K562 (cell line): ENCODE measurements around the gene PTCD3. TPM values are rescaled to one million over a fixed set of nuclear protein-coding genes. Genes with fewer than 3 reads are reported as not detected.
A peak's percentile ranks its signal among the peaks of the same experiment; 100 is the strongest.

Experiments used
- ATF1 ChIP-seq, 2 experiments: fragments of 450-650 bp in 1 of 2; IDR thresholded peaks; 2 replicates each; pipeline ENCODE4 v1.6.1; 2016; ENCODE audit warnings: missing compliant biosample characterization in 1 of 2, missing genetic modification characterization in 1 of 2
- CTCF ChIP-seq, 3 experiments: IDR thresholded peaks in 2 of 3; conservative IDR thresholded peaks in 1 of 3; 2 replicates each; pipeline ENCODE4 v1.5.1; 2011 to 2012; ENCODE audit warnings: low read length in 3 of 3, mild to moderate bottlenecking in 3 of 3, control low read depth in 2 of 3, improper control_type of control experiment in 1 of 3, inconsistent platforms in 1 of 3, low read depth in 1 of 3, mixed read lengths in 1 of 3, moderate library complexity in 1 of 3; ENCODE audit not compliant: insufficient read depth in 2 of 3
- E2F8 ChIP-seq: fragments of 450-650 bp; IDR thresholded peaks from 2 replicates; pipeline ENCODE4 v1.7.1; 2018; ENCODE audit warnings: mild to moderate bottlenecking, low read depth; ENCODE audit not compliant: partially characterized antibody
- FOS ChIP-seq: IDR thresholded peaks from 3 replicates; pipeline ENCODE4 v1.6.1; 2011; ENCODE audit not compliant: insufficient read length; ENCODE audit errors: extremely low read depth
- FOXO4 ChIP-seq: fragments of 450-650 bp; formaldehyde crosslinking; IDR thresholded peaks from 2 replicates; pipeline ENCODE4 v1.4.0; 2020; ENCODE audit warnings: mild to moderate bottlenecking, moderate library complexity
- HDAC6 ChIP-seq: IDR thresholded peaks from 2 replicates; pipeline ENCODE4 v1.6.1; 2012; ENCODE audit warnings: low read depth, mild to moderate bottlenecking, control low read depth, inconsistent platforms, low read length, moderate library complexity
- MYC ChIP-seq, 2 experiments: fragments of 250-450 bp in 1 of 2; sonication (Bioruptor Pico) in 1 of 2; IDR thresholded peaks; 2 replicates each; pipeline versions ENCODE4 v1.5.1 to v1.6.1; 2012 to 2021; ENCODE audit warnings: low read depth in 2 of 2, borderline replicate concordance in 1 of 2, improper control_type of control experiment in 1 of 2, low read length in 1 of 2, mild to moderate bottlenecking in 1 of 2, moderate library complexity in 1 of 2
- NONO ChIP-seq, 2 experiments: fragments of 200-400 bp in 1 of 2; fragments of 450-650 bp in 1 of 2; formaldehyde crosslinking in 1 of 2; IDR thresholded peaks; 2 replicates each; pipeline ENCODE4 v1.6.1; 2017; ENCODE audit warnings: low read depth in 2 of 2, mild to moderate bottlenecking in 2 of 2, moderate library complexity in 2 of 2, low read length in 1 of 2
- POLR2A ChIP-seq: fragments of 450-650 bp; conservative IDR thresholded peaks from 2 replicates; pipeline ENCODE4 v1.6.1; 2016
- POLR2H ChIP-seq: IDR thresholded peaks from 2 replicates; pipeline ENCODE4 v1.6.1; 2016; ENCODE audit warnings: missing genetic modification characterization, low read depth, mild to moderate bottlenecking, control low read depth, missing compliant biosample characterization, moderate library complexity
- SRF ChIP-seq, 2 experiments: fragments of 250-450, 450-650 bp in 1 of 2; sonication (Bioruptor Pico) in 1 of 2; sonication (generic) in 1 of 2; formaldehyde crosslinking; IDR thresholded peaks; 2 replicates each; pipeline versions ENCODE4 v1.5.0 to v1.5.1; 2020 to 2022; ENCODE audit warnings: mild to moderate bottlenecking in 1 of 2, missing genetic modification reagents in 1 of 2
- TEAD1 ChIP-seq, 2 experiments: fragments of 450-650 bp in 1 of 2; sonication (generic) in 1 of 2; formaldehyde crosslinking; IDR thresholded peaks; 2 replicates each; pipeline versions ENCODE4 v1.4.0 to v1.8.0; 2020 to 2022; ENCODE audit warnings: mild to moderate bottlenecking in 2 of 2, missing genetic modification reagents in 1 of 2
- ZNF197 ChIP-seq: fragments of 200-800 bp; sonication (Bioruptor generic); IDR thresholded peaks from 2 replicates; pipeline ENCODE4 v1.6.1; 2016; ENCODE audit warnings: low read depth, missing genetic modification characterization, missing compliant biosample characterization
- polyA plus RNA-seq, 8 experiments: library from polyadenylated mRNA; depleted of rRNA in 4 of 8; stranded (reverse) in 5 of 8; unstranded in 3 of 8; fragments of >200 nt; fragmentation: Nextera tagmentation in 2 of 8; fragmentation: Illumina TruSeq in 1 of 8; extraction: Ambion mirVana in 2 of 8; extraction: Trizol in 1 of 8; gene quantifications; 2 replicates each; pipeline versions ENCODE4 v1.2.1 to v1.2.3, GENCODE V29; 2011 to 2014; ENCODE audit warnings: inconsistent platforms in 1 of 8, missing spikeins in 1 of 8
- total RNA-seq, 7 experiments: library from RNA; depleted of rRNA in 6 of 7; stranded (reverse); fragments of >200 nt in 6 of 7; fragmentation: Illumina TruSeq in 2 of 7; extraction: Trizol in 2 of 7; gene quantifications; 2 replicates each; pipeline versions ENCODE4 v1.2.1 to v1.2.3, GENCODE V29; 2011 to 2021; ENCODE audit warnings: low replicate concordance in 1 of 7

The PTCD3 gene
- total and polyA plus RNA-seq, 9 of the 15 experiments (the other 6 are each of a cell fraction or from before 2014, with no cell fraction given): 65.2 to 241 (median 172) TPM

GRCh38 chr2:86105969-86106945 is at the start of gene PTCD3 (continued):
- TF ChIP-seq FOXO4 (CRISPR knock-in tag) (no peak), SRF (CRISPR knock-in tag; IDR thresholded peaks at IDR 0.05) (peak in 1 of 2 experiments; percentile 31; a peak in 1 of 4 replicates), ATF1 (CRISPR knock-in tag; IDR thresholded peaks at IDR 0.05) (no peak), ATF1 (tag; IDR thresholded peaks at IDR 0.05) (peak; percentile 94), ZNF197 (CRISPR knock-in tag) (no peak), FOS (no peak), MYC (IDR thresholded peaks at IDR 0.05; ENCODE audit: low read depth, low read length) (peak; percentile 88), MYC (CRISPR knock-in tag; IDR thresholded peaks at IDR 0.05; ENCODE audit: borderline replicate concordance, low read depth) (no peak; the same call in 1 of the 2 replicates), NONO (IDR thresholded peaks at IDR 0.05; ENCODE audit: low read depth in 2 of 2, low read length in 1 of 2) (peak in 1 of 2 experiments; percentile 99; a peak in 2 of 4 replicates), POLR2H (tag) (peak; percentile 87), CTCF (IDR thresholded peaks at IDR 0.05 in 2 of 3, conservative IDR thresholded peaks at IDR 0.05 in 1 of 3; ENCODE audit: insufficient read depth in 2 of 3, low read depth in 1 of 3, low read length in 3 of 3) (peak in 1 of 3 experiments; percentile 8; a peak in 1 of 6 replicates), HDAC6 (0 out of 2 replicates have a peak, but pooled peaks have one; percentile 37), POLR2A (peak; percentile 98), TEAD1 (CRISPR knock-in tag; IDR thresholded peaks at IDR 0.05) (peak in 1 of 2 experiments; percentile 40; a peak in 1 of 4 replicates), E2F8 (peak; percentile 54)
